Natural killer cell (primary cell): Measurements from ENCODE around the gene SSNA1. TPM values are rescaled to one million over a fixed set of nuclear protein-coding genes. Genes with fewer than 3 reads are reported as not detected.

Experiments used
- ATAC-seq, 3 donors: fragments of 150-1000 bp in 2 of 3; fragments of 200-7000 bp in 1 of 3; cut with Tn5 transposase; 1 replicate in 1 of 3; 2 replicates in 2 of 3; pipeline ENCODE4 v1.10.0; 2021; ENCODE audit warnings: mild to moderate bottlenecking in 2 of 3, moderate library complexity in 2 of 3
- DNase-seq, 2 donors: peaks; one replicate each; pipeline versions ENCODE4 v3.0.0 to v3.0.0-alpha.2; 2013 to 2021; ENCODE audit warnings: mixed read lengths in 1 of 2
- H3K27ac ChIP-seq: one replicate; pipeline ENCODE4 v1.5.1; 2013; ENCODE audit warnings: mild to moderate bottlenecking, low read length
- H3K27me3 ChIP-seq: one replicate; pipeline ENCODE4 v1.6.1; 2013; ENCODE audit warnings: low read length; ENCODE audit not compliant: control insufficient read depth, insufficient read depth
- H3K36me3 ChIP-seq: one replicate; pipeline ENCODE4 v1.6.1; 2013; ENCODE audit warnings: low read length; ENCODE audit not compliant: control insufficient read depth, insufficient read depth
- H3K4me1 ChIP-seq: one replicate; pipeline ENCODE4 v1.6.1; 2013; ENCODE audit warnings: low read length; ENCODE audit not compliant: control insufficient read depth, insufficient read depth
- H3K4me3 ChIP-seq: one replicate; pipeline ENCODE4 v1.5.1; 2013; ENCODE audit warnings: low read length
- H3K9me3 ChIP-seq: one replicate; pipeline ENCODE4 v1.6.1; 2013; ENCODE audit warnings: low read length; ENCODE audit not compliant: control insufficient read depth, insufficient read depth
- H3K27ac Mint-ChIP-seq, 2 donors: one replicate each; pipeline ENCODE4 v1.8.0; 2022; ENCODE audit warnings: mild to moderate bottlenecking in 2 of 2, mixed read lengths in 2 of 2, moderate library complexity in 1 of 2
- H3K27me3 Mint-ChIP-seq, 2 donors: one replicate each; pipeline ENCODE4 v1.8.0; 2022; ENCODE audit warnings: low read depth in 2 of 2, mixed read lengths in 2 of 2
- H3K36me3 Mint-ChIP-seq: one replicate; pipeline ENCODE4 v1.8.0; 2022; ENCODE audit warnings: mixed read lengths
- H3K4me1 Mint-ChIP-seq, 2 donors: one replicate each; pipeline ENCODE4 v1.8.0; 2022; ENCODE audit warnings: mixed read lengths in 2 of 2
- H3K4me3 Mint-ChIP-seq: one replicate; pipeline ENCODE4 v1.8.0; 2022; ENCODE audit warnings: mild to moderate bottlenecking, moderate library complexity, mixed read lengths
- H3K9me3 Mint-ChIP-seq, 2 donors: one replicate each; pipeline ENCODE4 v1.8.0; 2022; ENCODE audit warnings: mixed read lengths in 2 of 2
- WGBS: methylation state at CpG from one replicate; pipeline ENCODE4 v1.1.7; 2013; ENCODE audit warnings: missing lambda C conversion rate; ENCODE audit not compliant: insufficient coverage; 5-methylcytosine and 5-hydroxymethylcytosine counted together
- intact Hi-C: fragments of 100-400 bp; cut with micrococcal nuclease; formaldehyde crosslinking; loops from one replicate; pipeline ENCODE4 v1.14.2; 2022
- total RNA-seq, 4 donors: library from RNA; stranded (reverse); fragments of 120-200 nt in 1 of 4; gene quantifications; one replicate each; pipeline versions ENCODE4 v1.2.3 to v1.2.4, GENCODE V29; 2013 to 2022
- TF ChIP-seq, protein P1 (sequence below): fragments of 200-600 bp; IDR thresholded peaks from one replicate; pipeline ENCODE4 v1.8.0; 2022; ENCODE audit warnings: antibody characterized with exemption

SSNA1 gene
- total RNA-seq, 3 donors from 2014 or later (not counting 1 experiment from before 2014, with no cell fraction given), result 45.1 to 53.5 (median 52.2) TPM

DNA sequence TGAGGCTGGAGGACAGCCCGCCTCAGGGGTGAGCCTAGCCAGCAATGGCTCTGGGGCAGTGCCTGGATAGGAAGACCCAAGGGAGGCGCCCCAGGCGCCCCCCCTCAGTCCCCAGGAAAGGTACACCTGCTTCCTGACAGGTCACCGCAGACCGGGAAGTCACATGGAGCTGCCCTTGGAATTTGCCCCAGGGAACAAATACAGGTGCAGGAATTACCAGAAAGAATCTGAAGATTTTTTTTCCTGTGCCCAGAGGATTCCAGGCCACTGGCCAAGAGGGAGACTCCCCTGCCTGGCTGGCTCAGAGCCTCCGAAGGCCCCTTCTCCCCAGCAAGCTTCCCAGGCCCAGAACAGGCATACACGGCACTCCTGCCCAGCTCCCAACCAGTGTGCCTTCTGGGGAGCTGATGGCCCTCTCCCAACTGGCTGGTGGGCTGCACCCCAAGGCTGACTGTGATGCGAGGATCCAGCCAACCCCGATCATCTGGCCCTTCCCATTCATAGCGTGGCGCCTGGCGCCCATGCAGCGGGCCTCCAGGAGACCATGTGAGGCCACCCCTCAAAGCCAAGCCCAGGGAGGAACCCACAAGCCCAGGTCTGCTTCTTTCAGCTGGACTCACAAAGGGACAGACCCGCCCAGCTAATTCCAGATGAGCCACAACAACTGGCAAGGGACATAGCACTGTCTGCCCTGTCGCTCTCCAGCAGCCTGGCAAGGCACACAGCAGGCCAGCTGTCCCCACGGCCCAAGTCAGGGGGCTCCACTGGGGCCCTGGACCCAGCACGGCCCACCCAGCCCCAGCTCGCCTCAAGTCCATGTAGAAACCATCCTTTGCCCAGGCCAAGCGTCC, 9.8 kb downstream of the SSNA1 start:
- WGBS, result 96% methylated on average over 19 of the region's 19 CpGs
- Histone ChIP-seq H3K4me1 (peaks cover 23% of the 10 kb centered on the region), H3K27me3 (no peaks in the 10 kb centered on the region), H3K4me3 (no peak overlapping the region), H3K27ac (no peak overlapping the region), H3K36me3 (no peaks in the 10 kb centered on the region), H3K9me3 (no peaks in the 10 kb centered on the region)
- ATAC-seq (no peak), DNase-seq (no peak)
- Mint-ChIP-seq H3K27ac (no peak overlapping the region), H3K36me3 (no peaks in the 10 kb centered on the region), H3K9me3 (no peaks in the 10 kb centered on the region), H3K4me1 (peaks cover 5 to 23% of the 10 kb centered on the region in 2 donors), H3K27me3 (no peaks in the 10 kb centered on the region), H3K4me3 (peak overlapping the region; percentile 25)
- TF ChIP-seq, protein P1, sequence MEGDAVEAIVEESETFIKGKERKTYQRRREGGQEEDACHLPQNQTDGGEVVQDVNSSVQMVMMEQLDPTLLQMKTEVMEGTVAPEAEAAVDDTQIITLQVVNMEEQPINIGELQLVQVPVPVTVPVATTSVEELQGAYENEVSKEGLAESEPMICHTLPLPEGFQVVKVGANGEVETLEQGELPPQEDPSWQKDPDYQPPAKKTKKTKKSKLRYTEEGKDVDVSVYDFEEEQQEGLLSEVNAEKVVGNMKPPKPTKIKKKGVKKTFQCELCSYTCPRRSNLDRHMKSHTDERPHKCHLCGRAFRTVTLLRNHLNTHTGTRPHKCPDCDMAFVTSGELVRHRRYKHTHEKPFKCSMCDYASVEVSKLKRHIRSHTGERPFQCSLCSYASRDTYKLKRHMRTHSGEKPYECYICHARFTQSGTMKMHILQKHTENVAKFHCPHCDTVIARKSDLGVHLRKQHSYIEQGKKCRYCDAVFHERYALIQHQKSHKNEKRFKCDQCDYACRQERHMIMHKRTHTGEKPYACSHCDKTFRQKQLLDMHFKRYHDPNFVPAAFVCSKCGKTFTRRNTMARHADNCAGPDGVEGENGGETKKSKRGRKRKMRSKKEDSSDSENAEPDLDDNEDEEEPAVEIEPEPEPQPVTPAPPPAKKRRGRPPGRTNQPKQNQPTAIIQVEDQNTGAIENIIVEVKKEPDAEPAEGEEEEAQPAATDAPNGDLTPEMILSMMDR, result no peak
- intact Hi-C loops, result no loop called here

DNA sequence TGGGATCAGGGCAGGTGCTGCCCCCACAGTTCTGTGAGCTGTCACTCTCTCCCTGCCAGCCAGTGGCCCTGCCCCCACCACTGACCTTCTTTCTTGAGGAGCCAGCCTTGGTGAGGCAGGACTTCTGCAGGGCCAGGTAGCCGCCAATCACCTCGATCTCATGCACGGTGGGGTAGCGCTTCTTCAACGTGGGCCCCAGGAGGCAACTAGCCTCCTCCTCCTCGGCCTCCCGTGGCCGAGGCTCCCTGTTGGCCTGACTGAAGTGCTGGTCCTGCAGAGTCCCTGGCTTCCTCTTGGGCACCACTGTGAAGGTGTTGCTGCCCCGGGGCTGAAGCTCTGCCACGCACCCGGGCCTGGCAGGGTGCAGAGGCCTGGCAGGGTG, 10.4 kb downstream of the SSNA1 start:
- no peak for ATAC-seq
- no peaks in the 10 kb centered on the region for H3K27me3 ChIP-seq
- H3K36me3 Mint-ChIP-seq, result no peaks in the 10 kb centered on the region
- no peak overlapping the region for H3K4me3 ChIP-seq
- no peaks in the 10 kb centered on the region for H3K36me3 ChIP-seq
- H3K9me3 Mint-ChIP-seq, result no peaks in the 10 kb centered on the region
- no peak overlapping the region for H3K4me3 Mint-ChIP-seq
- no peaks in the 10 kb centered on the region for H3K27me3 Mint-ChIP-seq
- no peak overlapping the region for H3K27ac Mint-ChIP-seq
- no peaks in the 10 kb centered on the region for H3K9me3 ChIP-seq
- H3K4me1 ChIP-seq, result peaks cover 25% of the 10 kb centered on the region
- TF ChIP-seq, protein P1, result no peak
- WGBS, result 94% methylated on average over 11 of the region's 11 CpGs
- no peak overlapping the region for H3K27ac ChIP-seq
- intact Hi-C loops, result no loop called here
- H3K4me1 Mint-ChIP-seq, result peaks cover 5 to 24% of the 10 kb centered on the region in 2 donors
- no peak for DNase-seq

DNA sequence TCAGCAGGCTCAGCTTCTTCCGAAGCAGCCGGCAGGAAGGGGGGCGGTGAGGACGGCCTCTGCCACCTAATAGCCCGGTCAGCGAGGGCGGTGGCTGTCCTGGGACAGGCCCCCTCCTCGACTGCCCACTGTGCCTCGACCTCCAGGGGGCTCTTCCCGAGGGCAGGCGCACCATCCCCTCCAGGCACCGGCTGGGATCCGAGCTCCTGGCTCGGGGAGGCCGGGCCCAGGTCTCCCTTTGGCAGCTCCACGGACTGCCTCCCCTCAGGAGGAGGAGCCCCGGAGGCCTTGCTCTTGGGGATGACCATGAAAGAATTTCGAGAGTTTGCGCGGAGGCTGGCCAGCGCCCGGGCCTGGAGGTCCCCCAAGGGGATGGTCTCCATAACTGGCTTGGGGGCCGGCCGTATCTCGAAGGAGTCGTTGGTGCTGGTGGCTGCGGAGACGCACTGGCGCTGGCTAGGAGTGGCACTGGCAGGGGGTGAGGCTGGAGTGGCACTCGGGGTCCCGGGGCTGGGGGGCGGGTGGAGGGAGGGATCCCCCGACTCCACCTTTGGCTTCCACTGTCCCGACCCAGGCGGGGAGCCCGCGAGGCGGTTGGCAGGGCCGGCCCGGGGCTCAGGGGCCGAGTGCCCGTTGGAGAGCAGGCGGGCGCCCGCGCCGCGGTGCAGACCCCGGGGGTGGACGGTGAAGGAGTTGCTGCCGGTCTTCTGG, 11.1 kb downstream of the SSNA1 start:
- TF ChIP-seq, protein P1, result no peak
- H3K27ac Mint-ChIP-seq, result peak overlapping the region in 1 of 2 donors; percentile 29
- H3K4me1 Mint-ChIP-seq, result peaks cover 9 to 30% of the 10 kb centered on the region in 2 donors
- H3K27ac ChIP-seq, result no peak overlapping the region
- no peaks in the 10 kb centered on the region for H3K36me3 ChIP-seq
- H3K9me3 ChIP-seq, result no peaks in the 10 kb centered on the region
- H3K9me3 Mint-ChIP-seq, result no peaks in the 10 kb centered on the region
- no peak for DNase-seq
- ATAC-seq, result no peak
- 34% methylated on average over 51 of the region's 51 CpGs for WGBS
- H3K27me3 Mint-ChIP-seq, result no peaks in the 10 kb centered on the region
- intact Hi-C loops, result loop anchor here (1.0 to 5.0 kb wide), 2 partner anchors 10 to 43 kb away; partner anchors contain the start of gene TUBB4B
- H3K4me3 ChIP-seq, result no peak overlapping the region
- no peaks in the 10 kb centered on the region for H3K36me3 Mint-ChIP-seq
- peaks cover 32% of the 10 kb centered on the region for H3K4me1 ChIP-seq
- no peaks in the 10 kb centered on the region for H3K27me3 ChIP-seq
- H3K4me3 Mint-ChIP-seq, result peak overlapping the region; percentile 90
